ENCODE data around the gene MOB3A.

Gene MOB3A

DNA sequence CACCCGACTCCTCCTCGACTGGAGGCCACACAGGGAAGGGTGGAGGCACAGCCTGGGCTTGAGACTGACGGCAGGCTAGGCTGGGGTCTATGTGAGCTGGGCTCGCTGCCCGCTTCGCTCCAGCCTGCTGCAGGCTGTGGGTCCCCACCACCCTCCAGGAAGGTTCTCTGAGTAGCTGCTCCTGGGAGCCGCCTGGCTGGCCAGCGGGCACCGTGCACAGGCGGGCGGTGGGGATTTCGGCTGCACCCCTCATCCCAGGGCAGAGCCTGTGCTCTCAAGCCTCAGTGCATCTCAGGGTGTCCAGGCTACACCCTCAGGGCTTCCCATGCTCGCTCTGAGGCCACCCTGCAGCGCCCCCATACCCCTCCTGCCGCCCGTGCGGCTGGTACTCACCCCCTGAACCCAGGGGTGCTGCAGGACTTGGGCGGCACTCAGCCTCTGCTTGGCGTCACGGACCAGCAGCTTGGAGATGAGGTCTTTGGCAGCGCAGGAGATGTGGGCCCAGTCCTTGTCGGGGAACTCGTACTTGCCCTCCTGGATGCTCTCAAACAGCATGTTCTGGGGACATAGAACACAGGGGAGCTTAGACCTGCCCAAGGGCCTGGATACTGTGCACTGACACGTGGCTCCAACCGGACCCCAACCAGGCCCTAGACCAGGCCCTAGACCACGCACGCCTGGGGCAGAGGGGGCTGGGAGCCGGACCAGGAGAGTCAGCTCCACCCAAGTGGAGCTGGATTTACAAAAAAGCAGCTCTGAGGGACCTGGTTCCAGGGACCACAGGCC is 55.3 kb downstream of the MOB3A start:
- peaks cover under 1% of the 10 kb centered on the region for H3K9me3 ChIP-seq (ENCODE audit: insufficient read depth, low read length, severe bottlenecking)
- H3K36me3 ChIP-seq (ENCODE audit: insufficient read depth, low read length): peaks cover 57% of the 10 kb centered on the region
- H3K4me2 ChIP-seq (ENCODE audit: insufficient read depth, low read length): peak overlapping the region; percentile 73
- H3K4me1 ChIP-seq (ENCODE audit: insufficient read depth, low read length): peaks cover 26% of the 10 kb centered on the region
- no peak for DNase-seq
- peaks cover 41% of the 10 kb centered on the region for H4K20me1 ChIP-seq (ENCODE audit: insufficient read depth, low read length)
- no peak overlapping the region; a peak in 1 of 4 replicates for H3K4me3 ChIP-seq (ENCODE audit: low read depth in 1 of 2, low read length in 2 of 2)
- H3K27ac ChIP-seq (ENCODE audit: low read length): peak overlapping the region; percentile 67; the same call in 1 of the 2 replicates
- no peaks in the 10 kb centered on the region for H3K27me3 ChIP-seq (ENCODE audit: insufficient read depth, low read length, poor library complexity)
- peaks cover 3% of the 10 kb centered on the region; the same call in 1 of the 2 replicates for H3K79me2 ChIP-seq (ENCODE audit: insufficient read depth, low read length)
- no peak overlapping the region for H3K9ac ChIP-seq (ENCODE audit: low read depth, low read length)
- no peak overlapping the region for H2AFZ ChIP-seq (ENCODE audit: low read depth, low read length)
- no peak for ATAC-seq (ENCODE audit: insufficient read depth, low read depth)
- TF ChIP-seq, protein P1, sequence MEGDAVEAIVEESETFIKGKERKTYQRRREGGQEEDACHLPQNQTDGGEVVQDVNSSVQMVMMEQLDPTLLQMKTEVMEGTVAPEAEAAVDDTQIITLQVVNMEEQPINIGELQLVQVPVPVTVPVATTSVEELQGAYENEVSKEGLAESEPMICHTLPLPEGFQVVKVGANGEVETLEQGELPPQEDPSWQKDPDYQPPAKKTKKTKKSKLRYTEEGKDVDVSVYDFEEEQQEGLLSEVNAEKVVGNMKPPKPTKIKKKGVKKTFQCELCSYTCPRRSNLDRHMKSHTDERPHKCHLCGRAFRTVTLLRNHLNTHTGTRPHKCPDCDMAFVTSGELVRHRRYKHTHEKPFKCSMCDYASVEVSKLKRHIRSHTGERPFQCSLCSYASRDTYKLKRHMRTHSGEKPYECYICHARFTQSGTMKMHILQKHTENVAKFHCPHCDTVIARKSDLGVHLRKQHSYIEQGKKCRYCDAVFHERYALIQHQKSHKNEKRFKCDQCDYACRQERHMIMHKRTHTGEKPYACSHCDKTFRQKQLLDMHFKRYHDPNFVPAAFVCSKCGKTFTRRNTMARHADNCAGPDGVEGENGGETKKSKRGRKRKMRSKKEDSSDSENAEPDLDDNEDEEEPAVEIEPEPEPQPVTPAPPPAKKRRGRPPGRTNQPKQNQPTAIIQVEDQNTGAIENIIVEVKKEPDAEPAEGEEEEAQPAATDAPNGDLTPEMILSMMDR (IDR thresholded peaks at IDR 0.05; ENCODE audit: borderline replicate concordance, extremely low read depth, low read length, poor library complexity, severe bottlenecking): no peak
- TF ChIP-seq EZH2 (IDR thresholded peaks at IDR 0.05; ENCODE audit: borderline replicate concordance, low read depth, low read length, severe bottlenecking): no peak

GRCh38 chr19:2039959-2040646 is 56.0 kb downstream of the MOB3A start:
- TF ChIP-seq EZH2 (IDR thresholded peaks at IDR 0.05; ENCODE audit: borderline replicate concordance, low read depth, low read length, severe bottlenecking): no peak
- Histone ChIP-seq H3K27ac (ENCODE audit: low read length) (no peak overlapping the region), H3K4me2 (ENCODE audit: insufficient read depth, low read length) (no peak overlapping the region), H3K9ac (ENCODE audit: low read depth, low read length) (no peak overlapping the region), H3K9me3 (ENCODE audit: insufficient read depth, low read length, severe bottlenecking) (peaks cover 8% of the 10 kb centered on the region), H3K36me3 (ENCODE audit: insufficient read depth, low read length) (peaks cover 55% of the 10 kb centered on the region), H3K4me3 (ENCODE audit: low read depth in 1 of 2, low read length in 2 of 2) (no peak overlapping the region), H4K20me1 (ENCODE audit: insufficient read depth, low read length) (peaks cover 36% of the 10 kb centered on the region), H3K79me2 (ENCODE audit: insufficient read depth, low read length) (peaks cover 3% of the 10 kb centered on the region; the same call in 1 of the 2 replicates), H2AFZ (ENCODE audit: low read depth, low read length) (no peak overlapping the region), H3K27me3 (ENCODE audit: insufficient read depth, low read length, poor library complexity) (no peaks in the 10 kb centered on the region), H3K4me1 (ENCODE audit: insufficient read depth, low read length) (peaks cover 26% of the 10 kb centered on the region)
- DNase-seq: no peak
- ATAC-seq (ENCODE audit: insufficient read depth, low read depth): no peak

- peaks cover 3% of the 10 kb centered on the region; the same call in 1 of the 2 replicates for H3K79me2 ChIP-seq (ENCODE audit: insufficient read depth, low read length)
- H3K36me3 ChIP-seq (ENCODE audit: insufficient read depth, low read length): peaks cover 47% of the 10 kb centered on the region
- no peak overlapping the region for H3K4me3 ChIP-seq (ENCODE audit: low read depth in 1 of 2, low read length in 2 of 2)
- no peak overlapping the region for H3K27ac ChIP-seq (ENCODE audit: low read length)
- DNase-seq (no peak), ATAC-seq (ENCODE audit: insufficient read depth, low read depth) (no peak)
- H3K9me3 ChIP-seq (ENCODE audit: insufficient read depth, low read length, severe bottlenecking): peaks cover 11% of the 10 kb centered on the region
- TF ChIP-seq EZH2 (IDR thresholded peaks at IDR 0.05; ENCODE audit: borderline replicate concordance, low read depth, low read length, severe bottlenecking): no peak
- TF ChIP-seq, protein P1 (IDR thresholded peaks at IDR 0.05; ENCODE audit: borderline replicate concordance, extremely low read depth, low read length, poor library complexity, severe bottlenecking): no peak
- no peak overlapping the region for H3K4me2 ChIP-seq (ENCODE audit: insufficient read depth, low read length)
- H2AFZ ChIP-seq (ENCODE audit: low read depth, low read length): no peak overlapping the region
- H4K20me1 ChIP-seq (ENCODE audit: insufficient read depth, low read length): peaks cover 28% of the 10 kb centered on the region
- peaks cover 24% of the 10 kb centered on the region for H3K4me1 ChIP-seq (ENCODE audit: insufficient read depth, low read length)
- H3K27me3 ChIP-seq (ENCODE audit: insufficient read depth, low read length, poor library complexity): no peaks in the 10 kb centered on the region
- H3K9ac ChIP-seq (ENCODE audit: low read depth, low read length): no peak overlapping the region
These were observed 56.8 kb downstream of the MOB3A start for GRCh38 chr19:2039089-2039958.

All from DND-41 (cell line).